ENCODE results near the gene KLRG1.

DNA sequence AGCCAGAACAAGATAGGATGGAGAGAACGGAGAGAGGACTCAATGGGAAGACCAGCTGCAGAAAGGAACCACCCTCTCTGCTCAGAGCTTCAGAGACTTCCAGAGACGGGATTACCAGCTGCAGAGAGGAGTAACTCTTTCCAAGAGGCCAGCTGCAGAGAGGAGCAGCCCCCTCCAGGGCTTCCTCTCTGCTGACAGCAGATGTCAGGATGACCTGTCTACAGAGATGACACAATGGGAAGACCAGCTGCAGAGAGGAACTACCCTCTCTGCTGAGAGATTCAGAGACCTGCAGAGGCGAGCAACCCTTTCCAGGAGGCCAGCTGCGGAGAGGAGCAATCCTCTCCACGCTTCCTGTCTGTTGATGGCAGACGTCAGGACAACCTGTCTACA, 61.8 kb downstream of the KLRG1 start:
- TF ChIP-seq, protein P1, sequence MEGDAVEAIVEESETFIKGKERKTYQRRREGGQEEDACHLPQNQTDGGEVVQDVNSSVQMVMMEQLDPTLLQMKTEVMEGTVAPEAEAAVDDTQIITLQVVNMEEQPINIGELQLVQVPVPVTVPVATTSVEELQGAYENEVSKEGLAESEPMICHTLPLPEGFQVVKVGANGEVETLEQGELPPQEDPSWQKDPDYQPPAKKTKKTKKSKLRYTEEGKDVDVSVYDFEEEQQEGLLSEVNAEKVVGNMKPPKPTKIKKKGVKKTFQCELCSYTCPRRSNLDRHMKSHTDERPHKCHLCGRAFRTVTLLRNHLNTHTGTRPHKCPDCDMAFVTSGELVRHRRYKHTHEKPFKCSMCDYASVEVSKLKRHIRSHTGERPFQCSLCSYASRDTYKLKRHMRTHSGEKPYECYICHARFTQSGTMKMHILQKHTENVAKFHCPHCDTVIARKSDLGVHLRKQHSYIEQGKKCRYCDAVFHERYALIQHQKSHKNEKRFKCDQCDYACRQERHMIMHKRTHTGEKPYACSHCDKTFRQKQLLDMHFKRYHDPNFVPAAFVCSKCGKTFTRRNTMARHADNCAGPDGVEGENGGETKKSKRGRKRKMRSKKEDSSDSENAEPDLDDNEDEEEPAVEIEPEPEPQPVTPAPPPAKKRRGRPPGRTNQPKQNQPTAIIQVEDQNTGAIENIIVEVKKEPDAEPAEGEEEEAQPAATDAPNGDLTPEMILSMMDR (IDR thresholded peaks at IDR 0.05 in 2 of 3, conservative IDR thresholded peaks at IDR 0.05 in 1 of 3; ENCODE audit: insufficient read depth in 2 of 3, low read depth in 1 of 3, low read length in 3 of 3) = no peak
- TF ChIP-seq BMI1 (IDR thresholded peaks at IDR 0.05; ENCODE audit: low read length) = no peak
- TF ChIP-seq, protein P2, sequence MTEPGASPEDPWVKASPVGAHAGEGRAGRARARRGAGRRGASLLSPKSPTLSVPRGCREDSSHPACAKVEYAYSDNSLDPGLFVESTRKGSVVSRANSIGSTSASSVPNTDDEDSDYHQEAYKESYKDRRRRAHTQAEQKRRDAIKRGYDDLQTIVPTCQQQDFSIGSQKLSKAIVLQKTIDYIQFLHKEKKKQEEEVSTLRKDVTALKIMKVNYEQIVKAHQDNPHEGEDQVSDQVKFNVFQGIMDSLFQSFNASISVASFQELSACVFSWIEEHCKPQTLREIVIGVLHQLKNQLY (CRISPR knock-in tag; conservative IDR thresholded peaks at IDR 0.05) = no peak

Measured in K562 (cell line).